Parietal lobe (tissue), 1 donor: ENCODE measurements around the gene MRPS12. TPM values are rescaled to one million over a fixed set of nuclear protein-coding genes. Genes with fewer than 3 reads are reported as not detected.

ENCODE experiments used
- total RNA-seq: library from RNA; depleted of rRNA; stranded (reverse); fragments of >200 nt; gene quantifications from one replicate; pipeline ENCODE4 v1.2.3, GENCODE V29; 2014

MRPS12 gene
- total RNA-seq: 13.1 TPM

GRCh38 chr19:38930776-38931520 lies at the start of gene MRPS12:
Gene MRPS12 (plus strand): TSS chr19:38930944. CDS start chr19:38931295, 351 bp downstream.

GRCh38 chr19:38899447-38900201 lies 31.1 kb upstream of the MRPS12 start, which contains the start of the genes NFKBIB and SIRT2:
Gene NFKBIB (plus strand): TSS chr19:38899969. CDS start chr19:38900033, 64 bp downstream.
Gene SIRT2 (minus strand): TSS chr19:38899618. CDS start chr19:38899521, 97 bp downstream.

GRCh38 chr19:38929929-38930775 lies 592 bp upstream of the MRPS12 start, which contains the start of gene SARS2:
Gene SARS2 (minus strand): TSS chr19:38930763. CDS start chr19:38930736, 27 bp downstream.

GRCh38 chr19:38975214-38975860 lies 44.6 kb downstream of the MRPS12 start, which contains the start of gene FBXO17:
Gene FBXO17 (minus strand): TSS chr19:38975742. CDS start chr19:38950319, 25,423 bp downstream.

Other genes with a start within 250 kb of the MRPS12 start
- gene CAPN12, start 186.5 kb upstream of the MRPS12 start, total RNA-seq: not detected
- not detected for gene LGALS7, start 157.4 kb upstream of the MRPS12 start, total RNA-seq
- gene LGALS7B, start 141.7 kb upstream of the MRPS12 start, total RNA-seq: not detected
- gene LGALS4, start 118.0 kb upstream of the MRPS12 start, total RNA-seq: not detected
- gene ECH1, start 99.2 kb upstream of the MRPS12 start, total RNA-seq: 17.5 TPM
- gene HNRNPL, start 81.0 kb upstream of the MRPS12 start, total RNA-seq: 245 TPM
- 2.2 TPM for gene RINL, start 52.7 kb upstream of the MRPS12 start, total RNA-seq
- gene SIRT2, start 31.3 kb upstream of the MRPS12 start, total RNA-seq: 86.1 TPM
- 3.8 TPM for gene NFKBIB, start 31.0 kb upstream of the MRPS12 start, total RNA-seq
- gene CCER2, start 18.8 kb upstream of the MRPS12 start, total RNA-seq: 2.5 TPM
- 15.3 TPM for gene SARS2, start 181 bp upstream of the MRPS12 start, total RNA-seq
- gene FBXO17, start 44.8 kb downstream of the MRPS12 start, total RNA-seq: 9.1 TPM
- gene FBXO27, start 101.6 kb downstream of the MRPS12 start, total RNA-seq: 5.9 TPM
- not detected for gene ACP7, start 153.4 kb downstream of the MRPS12 start, total RNA-seq
- 2.5 TPM for gene PAK4, start 194.8 kb downstream of the MRPS12 start, total RNA-seq